H1 (cell line): ENCODE data around the gene CD34. TPM values are rescaled to one million over a fixed set of nuclear protein-coding genes. Genes with fewer than 3 reads are reported as not detected.

ENCODE experiments used
- ASH2L ChIP-seq: fragments of 200-600, 300-600 bp; sonication (generic); IDR thresholded peaks from one replicate; pipeline ENCODE4 v1.7.1; 2017; ENCODE audit warnings: low read length
- CHD7 ChIP-seq: fragments of 300-600 bp; sonication (generic); IDR thresholded peaks from 2 replicates; pipeline ENCODE4 v1.7.1; 2012; ENCODE audit warnings: low read length, moderate library complexity, mild to moderate bottlenecking, inconsistent platforms; ENCODE audit not compliant: insufficient replicate concordance
- HDAC6 ChIP-seq: IDR thresholded peaks from one replicate; pipeline ENCODE4 v1.7.1; 2012; ENCODE audit warnings: low read depth, mild to moderate bottlenecking, inconsistent platforms, low read length, moderate library complexity
- KDM5A ChIP-seq: fragments of 200-600 bp; IDR thresholded peaks from 2 replicates; pipeline ENCODE4 v1.7.1; 2012; ENCODE audit warnings: mild to moderate bottlenecking, low read length, inconsistent platforms, mixed read lengths
- NANOG ChIP-seq: IDR thresholded peaks from 2 replicates; pipeline ENCODE4 v1.6.1; 2011; ENCODE audit warnings: low read length, low read depth, mild to moderate bottlenecking, inconsistent platforms; ENCODE audit not compliant: insufficient read depth, poor library complexity, severe bottlenecking
- TEAD4 ChIP-seq: IDR thresholded peaks from 2 replicates; pipeline ENCODE4 v1.6.1; 2012; ENCODE audit warnings: low read depth, low read length, inconsistent platforms, mixed read lengths
- polyA plus RNA-seq, 7 experiments: library from polyadenylated mRNA; depleted of rRNA in 3 of 7; stranded (reverse) in 5 of 7; unstranded in 2 of 7; fragments of >200 nt in 5 of 7; fragments of 200-250 nt in 2 of 7; gene quantifications; 1 replicate in 5 of 7; 2 replicates in 1 of 7; 4 replicates in 1 of 7; pipeline versions ENCODE4 v1.2.1 to v1.2.3, GENCODE V29; 2011 to 2013; ENCODE audit warnings: missing spikeins in 2 of 7, mixed read lengths in 2 of 7
- total RNA-seq: library from RNA; stranded (reverse); fragmentation: NEBNext Ultra II Directional; extraction: Animal tissue kit (Norgen Biotek cat#: 25700); gene quantifications from 2 replicates; pipeline ENCODE4 v1.2.1, GENCODE V29; 2021

The CD34 gene
- total and polyA plus RNA-seq, 2 of the 8 experiments (the other 6 are each of a cell fraction or from before 2014, with no cell fraction given) = 0.39 to 0.54 TPM

GRCh38 chr1:207862241-207862787 lies 48.6 kb downstream of the CD34 start (continued):
- TF ChIP-seq CHD7 (no peak), ASH2L (no peak), HDAC6 (no peak), NANOG (no peak), TEAD4 (no peak), KDM5A (no peak)
